NCI-H69 (cell line): ENCODE results near the gene C10orf71.

Experiments
- DNase-seq: peaks from one replicate; lab custom pipeline; 2025; lab: John Stamatoyannopoulos, UW

The C10orf71 gene

DNA sequence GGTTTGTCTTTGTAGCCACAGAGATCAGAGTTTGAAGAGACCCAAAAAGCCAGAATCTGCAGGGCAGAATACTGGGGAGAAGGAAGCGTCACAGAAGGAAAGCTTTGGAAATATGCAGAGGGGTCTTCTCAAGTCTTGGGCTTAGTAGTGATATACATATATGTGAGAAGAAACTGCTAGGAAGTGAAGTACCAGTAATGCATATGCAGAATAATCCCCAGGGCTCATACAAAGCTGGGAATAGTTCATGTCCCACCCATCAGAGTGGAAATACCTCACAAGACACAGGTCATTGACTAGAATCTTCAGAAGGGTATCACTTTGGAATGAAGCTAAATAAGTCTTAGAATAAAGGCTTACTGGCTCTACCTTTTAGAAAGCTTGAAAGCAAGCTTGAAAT is 39.6 kb downstream of the C10orf71 start:
- DNase-seq: no peak

DNA sequence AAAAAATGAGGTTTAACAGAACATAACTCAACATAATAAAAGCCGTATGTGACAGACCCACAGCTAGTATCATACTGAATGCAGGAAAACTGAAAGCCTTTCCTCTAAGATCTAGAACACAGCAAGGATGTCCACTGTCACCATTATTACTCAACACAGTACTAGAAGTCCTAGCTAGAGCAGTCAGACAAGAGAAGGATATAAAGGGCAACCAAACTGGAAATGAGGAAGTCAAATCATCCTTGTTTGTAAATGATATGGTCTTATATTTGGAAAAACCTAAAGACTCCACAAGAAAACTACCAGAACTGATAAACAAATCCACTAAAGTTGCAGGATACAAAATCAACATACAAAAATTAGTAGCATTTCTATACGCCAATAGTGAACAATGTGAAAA is 45.9 kb downstream of the C10orf71 start:
- DNase-seq: no peak

DNA sequence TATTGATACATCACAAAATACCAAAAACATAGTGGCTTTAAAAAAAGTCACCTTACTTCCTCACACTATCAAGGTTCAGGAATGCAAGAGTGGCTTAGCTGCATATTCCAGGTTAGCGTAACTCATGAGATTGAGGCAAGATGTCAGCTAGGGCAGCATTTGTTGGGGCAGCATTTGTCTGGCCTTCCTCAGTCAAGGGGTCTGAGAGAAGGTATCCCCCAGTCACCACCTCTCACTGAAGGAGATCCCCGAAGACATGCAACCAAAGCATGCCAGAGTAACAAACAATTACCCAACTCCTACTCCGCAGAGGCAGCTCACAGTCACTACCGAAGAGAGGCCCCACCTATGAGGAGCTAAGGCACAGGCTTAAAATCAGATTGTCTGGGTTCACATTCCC is 48.4 kb downstream of the C10orf71 start:
- no peak for DNase-seq

DNA sequence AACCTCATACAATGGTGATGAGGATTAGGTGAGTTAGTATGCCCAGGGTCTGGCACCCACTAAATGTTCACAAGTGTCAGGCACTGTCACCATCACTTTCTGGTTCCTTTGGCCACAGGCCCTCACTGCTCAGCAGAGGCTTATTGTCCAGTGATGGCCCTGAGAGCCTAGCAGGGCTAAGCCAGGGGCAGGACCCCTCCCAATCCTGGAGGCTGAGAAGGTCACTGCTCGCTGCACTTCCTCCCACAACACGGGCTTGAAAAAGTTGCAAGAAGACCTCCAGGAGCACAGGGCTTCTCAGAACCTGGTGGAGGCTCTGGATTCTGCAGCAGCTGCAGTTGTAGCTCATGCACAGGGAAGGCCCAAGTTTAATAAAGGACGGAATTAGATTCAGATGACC is 48.9 kb downstream of the C10orf71 start:
- no peak for DNase-seq

DNA sequence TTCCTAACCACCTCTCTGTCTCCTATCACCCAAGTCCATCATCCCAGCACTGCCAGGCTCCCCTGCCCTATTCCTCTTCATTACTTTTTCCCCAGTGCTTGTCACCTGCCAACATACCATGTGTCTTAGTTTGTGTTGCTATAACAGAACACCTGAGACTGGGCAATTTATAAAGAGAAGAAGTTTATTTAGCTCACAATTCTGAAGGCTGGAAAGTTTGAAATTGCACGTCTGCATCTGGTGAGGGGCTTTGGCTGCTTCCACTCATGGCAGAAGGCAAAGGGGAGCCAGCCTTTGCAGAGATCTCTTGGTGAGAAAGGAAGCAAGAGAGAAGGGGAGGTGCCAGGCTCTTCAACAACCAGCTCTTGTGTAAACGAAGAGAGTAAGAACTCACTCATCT is 49.6 kb downstream of the C10orf71 start:
- DNase-seq: no peak

DNA sequence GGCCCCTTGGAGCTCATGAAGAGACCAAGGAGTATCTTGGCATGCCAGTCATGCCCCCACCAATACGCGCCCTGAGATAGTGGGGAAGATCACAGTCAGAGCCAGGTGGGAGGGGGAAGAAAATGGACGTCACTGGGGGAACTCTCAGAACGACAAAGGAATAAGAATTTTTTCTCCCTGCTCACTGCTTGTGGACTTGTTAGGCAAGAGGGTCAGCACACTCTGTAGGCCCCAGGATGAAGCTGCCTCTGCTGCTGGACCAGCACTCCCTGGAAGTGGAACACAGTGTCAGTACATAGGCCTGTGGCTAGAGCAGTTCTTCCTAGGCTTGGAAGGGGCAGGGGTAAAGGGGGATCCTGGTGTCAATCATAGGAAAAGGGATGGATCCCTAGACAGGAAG is 50.4 kb downstream of the C10orf71 start:
- DNase-seq: no peak

DNA sequence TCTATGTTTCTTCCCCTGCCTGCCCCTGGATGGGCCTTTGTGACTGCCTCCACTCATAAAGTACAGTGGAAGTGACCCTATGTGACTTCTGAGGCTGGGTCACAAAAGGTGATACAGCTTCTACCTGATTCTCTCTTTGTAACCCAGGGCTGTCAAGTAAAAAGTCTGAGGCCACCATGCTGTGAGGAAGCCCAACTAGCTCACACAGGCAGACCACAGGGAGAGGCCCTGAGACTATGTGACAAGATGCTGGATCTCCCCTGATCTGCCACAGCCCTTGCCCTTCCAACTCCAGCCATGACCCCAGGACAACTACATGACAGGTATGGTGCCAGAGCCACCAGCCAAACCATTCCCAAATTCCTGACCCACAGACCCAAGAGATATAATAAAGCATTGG is 51.2 kb downstream of the C10orf71 start:
- DNase-seq: no peak

DNA sequence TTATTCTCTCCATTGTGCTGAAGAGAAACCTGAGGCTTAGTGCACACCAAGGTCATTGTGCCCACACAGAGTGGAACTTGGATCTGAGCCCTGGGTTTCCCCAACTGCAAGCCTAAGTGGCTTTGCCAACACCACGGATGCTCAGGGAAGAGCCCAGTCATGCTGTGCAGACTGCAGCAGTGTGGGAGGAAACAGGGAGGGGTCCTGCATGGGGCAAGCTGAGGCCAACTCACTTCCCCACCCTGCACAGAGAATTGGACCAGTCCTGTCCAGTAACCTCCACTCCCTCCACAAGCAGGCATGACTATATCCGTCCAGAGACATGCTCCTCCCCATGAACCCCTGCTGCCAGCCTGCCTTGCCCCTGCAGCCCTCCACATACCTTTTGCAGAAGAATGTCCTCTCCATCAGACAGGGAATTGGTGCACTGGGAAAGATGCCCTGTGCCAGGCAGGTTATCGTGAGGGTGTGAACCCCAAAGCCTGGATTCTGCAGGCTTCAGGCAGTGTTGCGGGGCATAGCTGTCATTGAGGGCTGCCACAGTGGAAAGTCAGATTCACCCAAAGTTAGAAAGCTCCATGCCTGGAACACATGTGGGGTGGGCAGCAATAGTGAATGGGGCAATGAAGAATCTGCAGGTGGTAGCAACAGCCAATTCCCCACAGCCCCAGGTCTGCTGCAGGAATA is 52.0 kb downstream of the C10orf71 start:
- peak; percentile 31 for DNase-seq

DNA sequence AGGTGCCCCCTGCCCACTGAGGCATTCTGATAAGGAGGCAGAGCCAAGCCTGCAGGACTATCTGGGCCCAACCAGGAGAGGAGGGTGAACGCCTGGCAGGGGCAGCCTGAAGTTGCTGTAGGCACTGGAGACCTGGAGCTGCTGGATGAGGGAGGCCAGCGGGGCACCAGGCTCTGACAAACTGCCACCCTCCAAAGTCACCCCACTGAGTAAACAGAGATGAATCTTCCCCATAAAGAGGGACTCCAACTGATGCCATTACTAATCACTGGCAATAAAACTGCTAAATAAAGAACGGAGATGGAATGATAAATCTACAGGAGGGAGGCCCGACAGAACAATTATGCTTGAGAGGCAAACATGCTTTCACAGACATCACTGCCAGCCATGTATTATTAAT is 52.7 kb downstream of the C10orf71 start:
- DNase-seq: peak; percentile 75

DNA sequence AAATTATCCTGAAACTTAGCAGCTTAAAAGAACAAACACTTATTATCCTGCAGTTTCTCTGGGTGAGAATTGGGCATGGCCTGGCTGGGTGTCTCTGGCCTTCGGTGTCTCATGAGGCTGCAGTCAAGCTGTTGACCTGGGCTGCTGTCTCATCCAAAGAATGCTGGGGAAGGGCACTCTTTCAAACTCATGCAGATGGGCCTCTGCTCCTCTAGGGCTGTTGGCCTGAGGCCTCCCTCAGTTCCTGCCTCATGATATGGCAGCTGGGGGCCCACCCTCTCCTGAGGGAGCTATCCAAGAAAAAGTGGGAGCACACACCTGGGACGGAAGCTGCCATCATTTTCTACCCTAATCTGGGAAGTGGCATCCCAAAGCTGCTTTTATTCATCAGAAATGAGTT is 53.4 kb downstream of the C10orf71 start:
- DNase-seq: no peak

DNA sequence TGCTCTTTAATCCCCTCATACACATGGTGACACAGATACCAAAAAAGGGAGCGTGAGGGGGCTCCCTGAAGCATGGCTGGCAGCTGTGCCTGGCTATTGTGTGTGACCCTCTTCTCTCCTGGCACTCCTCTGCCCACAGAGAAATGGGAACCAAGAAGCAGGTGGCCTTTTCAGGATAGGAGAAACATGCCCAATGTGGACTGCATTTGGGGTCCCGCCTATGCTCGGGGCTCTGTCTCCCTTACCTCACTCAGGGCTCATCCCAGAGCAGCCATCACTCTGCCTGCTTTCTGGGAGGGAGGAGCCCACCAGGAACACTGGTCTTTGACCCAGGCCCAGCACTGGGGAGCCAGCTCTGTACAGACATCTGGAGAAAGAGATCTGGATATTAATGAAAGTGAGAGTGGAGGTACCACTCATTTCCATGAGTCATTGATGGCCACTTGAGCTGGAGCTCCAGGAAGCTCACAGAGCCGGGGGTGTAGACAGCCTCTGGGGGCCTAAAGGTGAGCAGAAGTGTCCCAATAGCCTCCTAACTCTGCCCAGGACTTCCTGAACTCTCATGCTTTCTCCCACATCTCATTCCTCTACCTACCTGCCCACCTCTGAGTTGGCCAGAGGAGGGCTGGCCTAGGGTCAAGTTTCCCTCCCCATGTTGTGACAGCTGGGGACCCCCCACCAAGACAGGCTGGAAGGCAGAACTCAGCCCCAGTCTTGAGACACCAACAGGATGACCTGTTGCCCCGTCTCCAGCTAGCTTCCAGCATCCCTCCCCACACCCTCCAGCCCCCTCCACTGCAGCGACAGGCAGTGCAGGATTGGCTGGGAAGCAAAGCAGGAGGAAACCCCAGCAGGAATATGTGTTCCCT is 54.3 kb downstream of the C10orf71 start:
- DNase-seq: no peak

DNA sequence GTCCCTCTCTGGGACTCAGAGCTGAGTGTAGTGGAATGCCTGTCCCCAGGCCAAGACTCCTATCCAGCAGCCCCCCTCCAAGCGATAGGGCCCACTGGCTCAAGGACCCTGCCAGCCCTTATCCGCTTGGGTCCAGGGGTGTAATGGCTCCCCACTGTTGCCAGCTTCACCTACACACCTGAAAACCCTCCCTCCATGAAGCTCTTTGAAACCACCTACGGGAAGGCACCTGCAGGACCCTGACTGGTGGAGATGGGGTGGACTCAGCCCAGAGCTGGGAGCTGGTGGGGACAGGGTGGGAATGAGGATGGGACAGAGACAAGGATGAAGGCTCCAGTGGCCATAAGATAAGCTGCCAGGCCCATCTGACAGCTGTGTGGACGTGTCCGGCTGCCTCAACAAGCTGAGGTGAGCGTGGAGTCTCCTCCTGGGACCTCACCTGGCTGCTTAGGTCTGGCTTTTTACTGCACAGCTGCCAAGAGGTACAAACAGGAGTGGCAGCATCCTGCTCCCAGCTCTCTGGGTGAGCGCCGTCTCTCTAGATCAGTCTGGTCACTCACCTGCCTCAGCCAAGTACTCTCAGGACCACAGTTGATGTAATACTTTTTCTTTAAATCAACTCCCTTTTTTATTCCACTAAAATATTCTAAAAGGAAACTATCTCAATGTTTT is 55.1 kb downstream of the C10orf71 start:
- DNase-seq: no peak

DNA sequence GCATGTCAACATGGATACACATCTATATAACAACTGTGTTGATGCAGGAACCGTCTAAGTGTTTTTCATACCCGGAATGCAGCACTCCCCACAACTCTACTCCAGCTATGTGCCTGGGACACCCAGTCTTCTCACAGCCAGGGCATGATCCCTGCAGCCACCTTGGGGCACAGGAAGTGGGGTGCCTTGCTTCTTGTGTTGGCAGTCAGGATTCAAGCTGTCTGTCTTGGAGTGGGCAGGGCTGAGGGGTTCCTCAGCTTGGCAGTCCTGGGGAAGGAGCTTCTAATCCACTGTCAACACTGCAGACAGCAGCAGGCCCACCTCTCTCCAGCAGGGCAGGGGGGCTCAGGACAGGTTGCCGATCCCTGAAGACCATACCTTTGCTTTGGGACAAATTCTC is 55.6 kb downstream of the C10orf71 start:
- no peak for DNase-seq

DNA sequence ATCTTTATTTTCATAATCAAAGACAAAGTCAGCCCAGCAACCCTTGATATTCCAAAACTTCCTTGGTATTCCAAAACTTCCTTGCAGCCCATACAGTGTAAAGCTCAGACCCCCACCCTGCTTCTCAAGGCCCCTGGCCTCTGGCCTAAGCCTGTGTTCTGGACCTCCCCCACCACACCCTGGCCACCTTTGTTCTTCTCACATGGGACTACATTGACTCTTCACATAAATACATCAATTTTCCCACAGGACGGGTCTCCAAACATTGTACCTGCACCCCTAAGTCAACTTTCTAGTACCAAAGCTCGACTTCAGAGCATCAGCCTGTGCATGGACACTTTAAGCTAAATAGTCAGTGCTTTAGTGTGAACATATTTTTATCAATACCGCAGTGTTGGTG is 56.3 kb downstream of the C10orf71 start:
- DNase-seq: no peak

DNA sequence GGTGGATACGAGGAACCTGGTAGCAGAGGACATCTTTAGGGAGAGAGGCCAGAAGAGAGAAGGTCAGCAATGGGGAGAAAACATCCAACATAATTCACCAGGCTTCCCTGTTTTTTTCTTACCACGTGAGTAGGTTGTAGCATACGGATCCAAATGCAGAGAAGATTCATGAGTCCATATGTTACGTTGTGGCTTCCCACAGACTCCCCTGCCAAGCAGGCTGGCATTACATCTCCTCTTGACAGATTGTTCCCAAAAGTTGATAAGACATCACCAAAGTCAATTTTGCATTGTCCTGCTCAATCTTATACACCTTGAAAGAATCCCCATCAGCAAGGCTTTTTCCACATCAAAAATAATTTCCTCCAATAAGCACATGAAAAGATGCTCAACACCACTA is 57.2 kb downstream of the C10orf71 start:
- no peak for DNase-seq

DNA sequence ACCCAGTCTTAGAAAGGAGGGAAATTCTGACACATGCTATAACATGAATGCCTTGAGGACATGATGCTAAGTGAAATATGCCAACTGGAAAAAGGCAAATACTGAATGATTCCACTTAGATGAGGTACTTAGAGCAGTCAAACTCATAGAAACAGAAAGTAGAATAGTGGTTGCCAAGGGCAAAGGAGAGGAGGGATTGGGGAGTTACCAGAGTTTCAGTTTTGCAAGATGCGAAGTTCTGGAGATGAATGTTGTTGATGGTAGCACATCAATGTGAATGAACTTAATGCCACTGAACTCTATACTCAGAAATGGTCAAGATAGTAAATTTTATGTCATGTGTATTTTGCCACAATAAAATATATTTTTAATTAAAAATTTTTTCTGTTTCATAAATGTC is 58.0 kb downstream of the C10orf71 start:
- no peak for DNase-seq

DNA sequence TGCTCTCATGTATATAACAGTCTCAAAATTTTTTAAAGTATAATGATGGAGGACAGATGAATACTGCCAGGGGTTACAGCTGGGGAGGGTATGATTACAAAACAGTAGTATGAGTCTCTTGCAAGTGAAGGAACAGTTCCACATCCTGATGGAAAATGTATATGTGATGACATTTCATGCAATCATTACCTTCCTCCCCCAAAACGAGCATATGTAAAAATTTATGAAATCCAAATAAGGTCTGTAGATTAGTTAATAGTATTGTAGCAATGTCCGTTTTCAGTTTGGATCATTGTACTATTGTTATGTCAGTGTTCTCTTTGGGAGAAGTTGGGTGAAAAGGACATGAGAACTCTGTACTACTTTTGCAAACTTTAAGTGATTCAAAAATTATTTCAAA is 58.9 kb downstream of the C10orf71 start:
- no peak for DNase-seq

DNA sequence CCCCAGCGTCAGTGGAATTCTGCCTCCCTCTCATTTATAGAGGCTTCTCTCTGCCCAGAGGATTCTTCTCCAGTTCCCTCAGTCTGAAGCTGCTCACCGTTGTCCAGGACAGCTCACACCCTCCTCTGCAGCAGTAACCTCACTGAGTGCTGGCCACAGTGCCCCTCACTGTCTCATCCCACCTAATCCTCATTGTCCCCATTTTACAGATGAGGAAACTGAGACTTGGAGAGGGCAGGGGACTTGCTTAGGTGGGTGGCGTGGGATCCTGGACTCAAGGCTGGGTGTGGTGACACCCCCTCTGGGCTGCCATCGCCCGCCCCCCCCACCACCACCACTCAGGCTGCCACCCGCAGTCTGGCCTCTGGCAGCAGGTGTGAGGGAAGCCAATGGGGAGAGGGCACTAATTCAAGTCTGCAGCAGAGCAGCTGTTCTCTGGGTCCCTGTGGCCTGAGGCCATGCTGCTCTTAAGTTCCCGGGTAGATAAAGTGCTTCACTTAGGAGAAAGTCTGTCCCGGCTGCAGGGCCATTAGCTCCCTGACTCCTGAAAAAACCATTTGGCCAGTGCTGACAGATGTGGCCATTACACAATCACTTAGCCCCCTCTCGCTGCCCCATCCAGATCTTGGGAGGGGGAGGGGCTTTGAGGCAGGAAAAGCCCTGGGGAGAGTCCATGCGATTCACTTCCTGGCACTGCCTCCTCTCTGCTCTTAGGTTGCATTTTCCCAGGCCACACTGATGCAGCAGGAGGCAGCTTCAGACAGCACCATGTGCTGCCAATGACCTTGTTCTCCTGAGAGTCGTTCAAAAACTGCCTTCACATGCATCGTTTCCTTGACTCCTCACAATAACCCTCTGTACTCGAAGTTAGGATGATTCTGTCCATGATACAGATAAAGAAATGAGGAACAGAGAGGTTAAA is 60.6 kb downstream of the C10orf71 start:
- peak; percentile 94 for DNase-seq

DNA sequence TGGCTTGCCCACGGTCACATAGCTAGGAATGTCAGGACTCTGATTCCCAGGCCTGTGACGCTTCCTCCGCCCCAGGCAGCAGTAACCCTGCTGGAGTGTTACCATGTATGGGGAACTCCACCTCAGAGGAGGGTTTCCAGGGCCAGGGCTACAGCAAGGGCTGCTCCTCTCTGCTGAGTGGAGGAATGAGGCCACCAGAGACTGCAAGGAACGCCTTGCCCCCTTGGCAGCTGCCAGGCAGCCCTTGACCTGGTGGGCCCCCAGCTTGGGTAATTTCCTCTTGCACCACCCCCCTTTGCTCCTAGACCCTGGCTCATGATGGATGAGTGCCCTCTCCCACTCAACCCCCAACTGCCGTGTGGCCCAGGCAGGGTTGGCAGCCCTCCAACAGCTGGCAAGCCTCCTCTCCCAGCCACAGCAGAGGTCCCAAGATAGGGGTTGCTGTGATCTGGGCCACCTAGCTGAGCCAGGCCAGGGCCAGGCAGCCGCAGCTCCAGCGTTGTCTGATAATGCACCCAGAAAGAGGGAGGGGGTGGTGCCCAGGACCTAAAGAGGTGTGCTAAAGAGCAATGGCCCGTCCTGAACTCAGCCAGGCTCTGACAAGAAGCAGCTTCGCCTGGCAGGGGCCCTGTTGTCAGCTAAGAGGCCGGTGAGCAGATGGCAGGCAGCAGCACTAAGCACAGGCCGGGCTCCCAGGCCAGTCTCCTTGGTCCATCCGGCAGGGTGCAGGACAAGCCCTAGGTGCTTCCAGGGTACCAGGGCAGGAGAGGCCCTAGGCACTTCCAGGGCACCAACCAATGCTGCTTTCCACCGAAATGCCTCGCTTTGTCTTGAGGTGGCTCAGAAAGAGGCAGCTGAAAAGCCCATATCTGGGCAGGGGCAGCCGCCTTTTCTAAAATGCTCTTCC is 61.6 kb downstream of the C10orf71 start:
- DNase-seq: peak; percentile 60

DNA sequence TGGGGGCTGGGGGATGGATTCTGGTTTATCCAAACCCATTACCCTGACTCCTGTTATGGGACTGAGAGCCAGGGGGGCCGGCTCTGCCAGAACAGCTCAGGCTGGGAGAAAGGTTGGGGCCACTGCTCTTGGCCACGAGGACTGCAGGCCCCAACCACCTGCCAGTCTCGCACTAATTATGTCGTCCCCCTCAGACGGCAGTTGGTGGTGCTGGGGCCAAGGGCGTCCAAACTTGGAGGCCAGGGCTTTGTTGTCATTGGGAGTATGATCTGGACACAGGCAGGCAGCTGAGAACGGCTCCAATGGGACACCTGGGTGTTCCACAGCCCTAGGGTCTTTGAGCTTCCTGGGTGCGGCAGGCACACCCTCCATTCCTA is 62.2 kb downstream of the C10orf71 start:
- DNase-seq: no peak
